ENCODE results near the gene HYI.

DNA sequence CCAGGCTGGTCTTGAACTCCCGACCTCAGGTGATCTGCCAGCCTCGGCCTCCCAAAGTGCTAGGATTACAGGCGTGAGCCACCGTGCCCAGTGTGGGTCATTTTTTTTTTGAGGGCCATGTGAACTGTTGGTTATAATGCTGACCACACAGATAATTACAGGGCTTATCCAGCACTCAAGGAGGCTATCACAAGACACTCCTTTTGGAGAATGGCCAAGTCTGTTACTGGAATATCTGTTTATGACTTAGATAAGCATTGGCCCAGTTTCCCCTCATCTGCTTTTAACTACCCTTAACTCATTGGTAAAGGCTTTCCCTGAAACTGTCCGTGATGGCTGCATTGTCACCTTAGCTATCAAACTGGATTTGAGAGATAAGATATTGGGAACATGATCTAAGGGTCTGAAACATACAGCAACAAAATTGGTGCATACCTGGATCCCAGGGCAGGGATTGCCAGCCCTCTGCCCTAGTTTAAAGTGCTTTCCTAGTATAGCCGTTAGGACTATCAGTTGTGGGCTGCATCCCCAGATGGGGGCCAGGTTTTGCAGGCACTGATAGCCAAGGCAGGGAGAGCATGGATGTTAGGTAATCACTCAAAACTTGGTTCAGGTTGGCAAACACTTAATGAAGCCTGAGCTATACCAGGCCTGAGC lies 48.4 kb downstream of the HYI start:
- no peak for TF ChIP-seq EZH2phosphoT487 (conservative IDR thresholded peaks at IDR 0.05; ENCODE audit: low read length)
- TF ChIP-seq, protein P1, sequence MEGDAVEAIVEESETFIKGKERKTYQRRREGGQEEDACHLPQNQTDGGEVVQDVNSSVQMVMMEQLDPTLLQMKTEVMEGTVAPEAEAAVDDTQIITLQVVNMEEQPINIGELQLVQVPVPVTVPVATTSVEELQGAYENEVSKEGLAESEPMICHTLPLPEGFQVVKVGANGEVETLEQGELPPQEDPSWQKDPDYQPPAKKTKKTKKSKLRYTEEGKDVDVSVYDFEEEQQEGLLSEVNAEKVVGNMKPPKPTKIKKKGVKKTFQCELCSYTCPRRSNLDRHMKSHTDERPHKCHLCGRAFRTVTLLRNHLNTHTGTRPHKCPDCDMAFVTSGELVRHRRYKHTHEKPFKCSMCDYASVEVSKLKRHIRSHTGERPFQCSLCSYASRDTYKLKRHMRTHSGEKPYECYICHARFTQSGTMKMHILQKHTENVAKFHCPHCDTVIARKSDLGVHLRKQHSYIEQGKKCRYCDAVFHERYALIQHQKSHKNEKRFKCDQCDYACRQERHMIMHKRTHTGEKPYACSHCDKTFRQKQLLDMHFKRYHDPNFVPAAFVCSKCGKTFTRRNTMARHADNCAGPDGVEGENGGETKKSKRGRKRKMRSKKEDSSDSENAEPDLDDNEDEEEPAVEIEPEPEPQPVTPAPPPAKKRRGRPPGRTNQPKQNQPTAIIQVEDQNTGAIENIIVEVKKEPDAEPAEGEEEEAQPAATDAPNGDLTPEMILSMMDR (IDR thresholded peaks at IDR 0.05; ENCODE audit: insufficient read depth, low read length, poor library complexity, severe bottlenecking) = no peak
